ENCODE measurements around the gene PCBP3.
"Not testable (repeated sequence)": the region's sequence is repeated elsewhere in the genome, so short reads cannot be mapped to it uniquely, and the experiment has no call there.

PCBP3 gene

DNA sequence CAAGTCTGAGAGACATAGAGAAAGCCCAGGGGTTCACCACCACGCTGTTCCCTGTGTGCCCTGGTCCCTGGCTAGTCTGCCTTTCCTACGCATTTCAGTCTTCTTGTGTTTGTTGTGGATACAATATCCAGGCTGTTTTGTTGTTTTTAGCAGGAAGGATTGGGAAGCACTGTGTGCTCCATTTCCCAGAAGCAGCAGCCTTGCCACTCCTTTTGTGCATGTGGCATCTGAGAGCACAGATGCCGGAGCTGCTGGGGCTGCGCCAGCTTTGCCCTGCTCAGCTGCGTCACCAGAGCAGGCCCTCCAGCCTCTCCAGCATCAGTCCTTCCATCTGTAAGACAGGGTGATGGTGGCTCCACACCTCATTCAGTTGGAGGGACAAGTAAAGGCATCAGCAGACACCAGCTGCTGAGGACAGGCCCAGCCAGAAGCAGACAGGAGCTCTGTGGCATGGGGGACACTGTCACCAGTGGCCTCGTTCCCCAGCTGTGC, 243.6 kb downstream of the PCBP3 start:
- no peak for DNase-seq (ENCODE audit: extremely low read depth in 1 of 2, low read depth in 1 of 2)

DNA sequence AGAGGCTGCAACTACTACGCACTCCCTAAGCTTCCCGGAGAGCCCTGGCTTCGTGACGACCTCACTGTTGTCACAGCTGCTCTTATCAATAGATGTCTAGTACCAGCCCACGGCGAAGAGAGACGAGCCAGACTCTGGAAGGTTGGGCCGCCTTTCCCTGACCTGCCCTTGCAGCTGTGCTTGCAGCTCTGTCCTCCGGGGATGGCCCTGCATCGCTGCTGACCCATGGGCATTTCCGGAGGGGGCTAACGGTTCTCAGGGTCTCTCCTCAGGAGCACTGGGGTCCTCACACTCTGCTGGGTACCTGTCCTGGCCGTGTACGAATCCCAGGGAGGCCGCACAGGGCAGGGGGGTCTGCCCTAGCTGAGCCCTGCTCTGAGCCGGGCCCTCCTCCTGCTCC, 244.3 kb downstream of the PCBP3 start:
- DNase-seq (ENCODE audit: extremely low read depth in 1 of 2, low read depth in 1 of 2) = no peak

DNA sequence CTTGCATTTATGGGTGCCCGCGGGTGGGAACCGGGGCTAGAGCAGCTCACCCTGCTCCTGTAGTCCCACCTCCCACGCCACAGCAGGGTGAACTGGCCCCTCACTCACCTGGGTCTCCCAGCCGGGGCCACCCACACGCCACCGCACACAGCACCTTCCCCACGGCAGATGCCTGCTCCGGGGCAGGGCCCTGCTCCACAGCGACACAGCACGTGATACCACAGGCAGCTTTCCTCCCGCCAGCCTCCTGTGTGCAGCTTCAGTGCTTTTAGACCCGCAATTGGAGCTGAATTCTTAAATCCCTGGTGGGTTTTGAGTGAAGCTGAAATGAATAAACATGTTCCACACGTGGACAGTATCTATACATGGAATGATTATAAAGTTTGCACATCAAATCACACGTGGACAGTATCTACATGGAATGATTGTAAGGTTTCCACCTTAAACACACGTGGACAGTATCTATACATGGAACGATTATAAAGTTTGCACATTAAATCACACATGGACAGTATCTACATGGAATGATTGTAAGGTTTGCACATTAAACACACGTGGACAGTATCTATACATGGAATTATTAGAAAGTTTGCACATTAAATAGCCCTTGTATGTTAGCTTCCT, 245.0 kb downstream of the PCBP3 start:
- no peak for DNase-seq (ENCODE audit: extremely low read depth in 1 of 2, low read depth in 1 of 2)

DNA sequence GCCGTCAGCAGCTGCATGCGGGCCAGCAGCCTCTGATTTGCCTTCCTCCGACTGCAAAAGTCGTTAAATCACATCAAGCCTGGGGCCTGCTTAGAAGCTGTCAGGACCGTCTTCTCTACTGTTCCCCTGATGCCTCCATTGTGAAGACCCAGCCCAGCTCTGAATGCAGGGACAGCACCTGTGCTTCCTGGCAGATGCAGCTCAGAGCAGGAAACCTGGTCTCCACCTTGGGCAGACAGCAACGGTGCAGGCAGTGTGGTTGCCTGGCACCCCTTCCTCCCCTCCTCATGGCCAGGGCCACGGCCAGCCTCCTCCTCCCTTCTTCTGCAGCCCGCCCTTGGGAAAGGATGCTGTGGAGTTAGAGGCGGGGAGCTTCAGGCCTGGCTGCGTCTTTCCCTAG, 245.7 kb downstream of the PCBP3 start:
- DNase-seq (ENCODE audit: extremely low read depth in 1 of 2, low read depth in 1 of 2) = no peak

DNA sequence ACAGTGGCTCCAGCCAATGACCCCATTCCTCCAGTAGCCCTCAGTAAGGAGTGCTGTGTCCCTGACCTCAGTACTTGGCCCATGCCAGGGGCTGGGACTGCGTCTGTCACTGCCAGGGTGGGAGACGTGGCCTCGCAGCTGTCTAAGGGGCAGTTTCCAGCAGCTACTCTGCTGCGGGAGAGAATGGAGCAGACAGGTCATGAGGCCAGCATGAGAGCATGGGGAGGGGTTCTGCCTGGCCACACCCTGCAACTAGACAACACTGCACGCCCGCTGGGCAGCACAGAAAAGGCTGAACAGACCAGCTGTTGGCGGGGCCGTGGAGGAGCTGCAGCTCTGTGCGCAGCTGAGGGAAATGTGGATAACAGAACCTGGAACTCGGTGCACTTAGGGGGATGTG, 246.4 kb downstream of the PCBP3 start:
- no peak for DNase-seq (ENCODE audit: extremely low read depth in 1 of 2, low read depth in 1 of 2)

DNA sequence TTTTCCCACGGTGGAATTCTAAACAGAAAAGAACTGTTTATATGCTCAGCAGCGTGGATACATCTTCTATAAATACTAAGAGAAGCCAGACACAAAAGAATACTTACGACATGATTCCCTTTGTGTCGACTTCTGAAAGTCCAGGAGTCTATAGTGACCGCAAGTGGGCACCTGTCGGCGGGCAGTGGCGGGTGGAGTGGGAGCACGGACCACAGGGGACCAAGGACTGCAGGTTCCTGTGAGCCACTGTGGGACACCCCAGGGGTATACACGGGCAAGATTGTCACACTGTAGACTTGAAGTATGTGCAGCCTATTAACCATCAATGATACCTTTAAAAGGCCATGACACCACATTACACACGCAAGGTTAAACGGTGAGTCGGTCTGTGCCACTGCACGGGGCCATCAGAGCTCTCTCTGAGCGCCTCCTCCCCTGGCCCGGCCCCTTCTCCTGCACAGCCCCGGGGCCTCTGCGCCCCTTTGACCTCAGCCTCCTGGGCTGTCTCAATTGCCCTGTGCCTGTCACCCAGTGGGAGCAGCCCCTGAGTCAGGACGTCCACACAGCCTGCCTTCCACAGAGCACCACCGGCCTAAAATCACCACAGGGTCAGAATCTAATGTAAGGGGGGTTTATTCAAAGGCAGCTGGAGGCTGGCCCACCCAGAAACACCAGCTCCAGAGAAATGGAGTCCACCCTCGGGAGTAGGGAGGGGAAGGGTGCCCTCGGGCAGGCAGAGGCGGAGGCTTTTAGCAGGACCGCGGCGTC, 248.0 kb downstream of the PCBP3 start:
- DNase-seq (ENCODE audit: extremely low read depth in 1 of 2, low read depth in 1 of 2) = no peak

DNA sequence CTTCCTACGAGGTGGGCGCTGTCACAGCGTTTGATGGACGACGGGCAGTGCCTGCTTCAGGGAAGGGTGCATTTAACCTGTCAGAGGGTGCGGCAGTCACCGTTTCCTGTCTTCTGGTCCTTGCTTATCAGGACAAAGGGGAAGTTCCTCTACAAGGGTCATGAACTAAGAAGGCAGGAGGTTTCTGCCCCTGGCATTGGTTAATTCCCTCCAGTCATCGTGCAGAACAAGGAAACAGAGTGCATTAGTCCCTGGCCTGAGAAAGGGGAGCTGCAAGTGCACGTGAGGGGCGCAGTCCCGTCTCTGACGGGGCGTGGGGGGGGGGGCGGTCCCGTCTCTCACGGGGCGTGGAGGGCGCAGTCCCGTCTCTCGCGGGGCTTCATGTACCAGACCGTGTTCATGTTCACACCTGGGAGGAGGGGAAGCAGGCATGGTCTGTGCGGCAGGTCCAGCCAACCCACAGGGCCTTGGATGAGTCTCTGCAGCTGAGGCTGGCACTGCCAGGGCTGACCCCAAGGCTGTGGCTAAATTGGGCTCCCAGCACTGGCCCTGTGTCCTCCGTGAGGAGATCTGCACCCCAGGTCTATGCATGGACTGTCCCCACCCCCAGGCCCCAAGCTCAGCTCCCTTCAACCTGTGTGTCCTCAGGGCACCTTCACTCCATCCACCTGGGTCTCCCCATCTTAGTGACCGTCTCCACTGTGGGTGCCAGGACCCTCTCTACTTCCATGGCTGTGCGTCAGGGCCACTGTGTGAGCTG, 248.8 kb downstream of the PCBP3 start:
- no peak for DNase-seq (ENCODE audit: extremely low read depth in 1 of 2, low read depth in 1 of 2)

DNA sequence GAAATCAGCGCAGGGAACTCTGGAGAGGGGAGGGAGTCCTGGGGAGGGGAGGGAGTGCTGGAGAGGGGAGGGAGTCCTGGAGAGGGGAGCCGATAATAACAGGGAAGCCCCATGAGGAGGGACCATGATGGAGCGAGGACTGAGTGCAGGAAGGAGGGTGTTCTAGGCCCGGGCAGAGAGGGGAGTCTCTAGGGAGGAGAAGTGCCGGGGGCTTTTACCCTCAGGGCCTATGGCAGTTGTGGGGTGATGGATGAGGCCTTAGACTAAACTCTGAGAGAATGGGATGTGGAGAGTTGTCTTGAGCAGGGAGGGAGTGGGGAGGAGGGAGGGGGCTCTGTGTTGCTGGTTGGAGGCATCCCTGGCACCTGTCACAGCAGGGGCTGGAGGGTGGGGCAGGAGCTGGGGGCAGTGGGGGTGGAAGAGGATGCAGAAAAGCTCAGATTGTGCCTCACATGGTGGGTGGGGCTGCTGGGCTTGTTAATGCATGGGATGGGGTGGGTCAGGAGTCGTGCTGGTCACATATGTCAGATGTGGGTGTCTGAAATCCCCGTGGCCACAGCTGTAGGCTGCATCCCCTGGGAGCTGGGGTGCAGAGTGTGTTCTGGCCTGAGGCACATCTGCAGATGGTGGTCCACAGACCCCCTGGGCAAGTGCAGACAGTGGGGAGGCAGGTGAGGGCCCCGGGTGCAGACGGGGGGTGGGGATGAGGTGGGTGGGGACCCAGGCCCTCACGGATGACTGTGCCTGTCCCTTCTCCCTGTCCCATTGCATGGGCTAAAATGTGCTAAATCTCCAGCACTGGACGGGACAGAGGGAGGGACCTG, 249.6 kb downstream of the PCBP3 start:
- DNase-seq (ENCODE audit: extremely low read depth in 1 of 2, low read depth in 1 of 2) = no peak

DNA sequence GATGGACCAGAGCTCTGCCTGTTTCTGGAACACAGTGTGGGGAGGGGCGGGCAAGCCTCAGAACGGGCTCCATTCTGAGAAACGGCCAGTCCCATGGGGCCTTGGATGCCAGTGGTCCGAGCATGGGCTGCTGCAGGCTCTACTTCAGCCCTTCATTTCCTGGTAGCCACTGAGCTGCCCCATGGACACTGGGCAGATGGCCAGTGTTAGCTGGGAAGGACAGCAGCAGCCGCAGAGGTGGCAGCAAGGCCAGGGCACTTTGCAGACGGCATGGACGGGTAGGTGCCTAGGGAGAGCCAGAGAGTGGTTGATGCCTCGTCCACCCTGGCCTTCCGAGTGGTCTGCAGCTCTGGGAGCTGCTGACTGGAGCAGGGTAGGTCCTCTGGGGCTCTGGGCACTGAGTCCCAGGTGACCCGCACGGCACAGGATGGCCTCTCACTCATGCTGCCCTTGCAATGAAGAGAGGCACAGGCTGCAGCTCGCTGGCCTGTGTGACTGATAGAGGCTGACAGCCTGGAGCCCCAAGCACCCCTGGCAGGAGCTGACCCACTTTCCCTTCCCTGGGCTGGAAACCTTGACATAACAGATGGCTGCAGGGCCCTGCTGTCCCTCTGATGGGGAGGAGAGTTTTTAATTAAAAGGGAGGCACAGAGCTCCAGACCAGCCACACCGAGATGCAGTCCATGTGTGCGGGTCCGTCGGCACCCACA, 250.4 kb downstream of the PCBP3 start:
- no peak for DNase-seq (ENCODE audit: extremely low read depth in 1 of 2, low read depth in 1 of 2)

DNA sequence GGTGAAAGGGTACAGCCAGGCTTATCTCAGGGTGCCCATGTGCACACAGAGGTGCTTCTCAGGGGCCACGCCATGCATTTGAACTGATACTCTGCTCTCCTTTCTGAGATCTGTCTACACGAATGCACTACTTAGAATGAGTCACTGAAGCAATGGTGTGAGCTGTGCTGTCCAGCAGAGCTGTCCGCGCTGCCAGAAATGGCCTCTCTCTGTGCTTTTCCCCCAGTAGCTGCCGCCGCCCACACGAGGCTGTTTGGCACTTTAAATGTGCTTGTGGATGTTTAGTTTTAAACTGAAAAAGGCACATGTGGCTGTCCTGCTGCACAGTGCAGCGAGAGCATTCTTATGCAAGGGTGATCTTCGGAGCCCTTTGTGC, 250.9 kb downstream of the PCBP3 start:
- no peak for DNase-seq (ENCODE audit: extremely low read depth in 1 of 2, low read depth in 1 of 2)

DNA sequence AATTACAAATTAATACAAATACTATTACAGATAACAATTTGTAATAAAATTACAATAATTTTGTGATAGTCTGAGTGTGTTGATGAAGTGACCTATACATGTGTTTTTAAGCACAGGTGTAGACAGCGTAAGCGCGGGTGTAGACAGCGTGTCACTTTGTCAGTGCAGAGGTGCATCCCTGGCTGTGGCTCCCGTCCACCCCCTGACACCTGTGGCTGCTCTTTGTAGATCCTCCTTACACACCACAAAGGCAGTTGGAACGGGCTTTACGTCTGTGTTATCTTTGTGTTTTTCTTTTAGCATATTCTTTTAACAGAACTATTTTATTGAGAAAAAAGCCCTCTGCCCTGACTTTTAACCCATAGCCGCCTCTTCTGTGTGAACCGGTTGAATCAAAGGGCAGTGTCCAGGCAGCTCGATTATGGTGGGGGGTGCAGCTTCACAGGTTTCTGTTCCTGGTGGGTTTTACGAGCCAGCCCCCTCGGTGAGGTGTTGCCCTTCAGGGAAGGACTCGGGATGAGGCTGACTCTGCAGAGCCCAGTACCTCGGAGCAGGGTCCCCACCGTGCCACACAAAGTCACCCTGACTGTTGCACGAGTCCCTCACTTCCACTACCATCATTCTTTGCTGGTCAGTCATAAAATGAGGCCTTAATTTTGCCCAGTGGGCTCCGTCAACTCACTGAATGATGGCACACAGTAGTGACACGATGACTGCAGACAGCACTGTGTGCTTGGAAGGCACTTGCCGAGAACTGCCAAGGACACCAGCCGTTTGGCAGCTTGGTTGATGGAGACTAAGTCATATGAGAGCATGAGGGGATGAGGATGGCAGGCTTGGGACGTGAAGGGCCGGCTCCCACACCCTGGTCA, 251.6 kb downstream of the PCBP3 start:
- DNase-seq (ENCODE audit: extremely low read depth in 1 of 2, low read depth in 1 of 2) = no peak

DNA sequence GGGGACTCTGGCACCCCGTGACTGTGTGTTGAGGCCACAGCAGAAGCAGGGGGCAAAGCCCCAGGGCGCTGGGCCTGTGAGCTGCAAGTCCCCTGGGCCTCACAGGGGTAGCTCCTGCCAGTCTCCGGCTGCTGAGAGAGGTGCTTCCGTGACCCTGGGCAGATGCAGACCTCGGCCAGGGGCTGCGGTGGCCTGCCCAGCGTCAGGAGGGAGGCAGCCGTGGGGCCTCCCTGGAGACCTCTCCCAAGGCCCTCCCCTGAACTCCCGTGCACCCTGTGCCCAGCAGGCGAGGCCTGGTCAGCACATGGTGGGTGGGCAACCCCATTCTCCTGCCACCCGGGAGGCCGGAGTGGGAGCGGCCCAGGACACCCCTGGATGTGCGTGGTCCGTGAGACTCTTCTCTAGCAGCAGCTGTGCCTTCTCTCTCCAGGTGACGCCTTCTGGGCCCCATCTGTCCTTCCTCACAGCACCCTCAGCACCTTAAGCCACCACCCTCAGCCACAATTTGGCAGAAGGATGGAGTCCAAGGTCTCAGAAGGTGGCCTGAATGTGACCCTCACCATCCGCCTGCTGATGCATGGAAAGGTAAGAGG, 252.3 kb downstream of the PCBP3 start:
- DNase-seq (ENCODE audit: extremely low read depth in 1 of 2, low read depth in 1 of 2) = no peak

DNA sequence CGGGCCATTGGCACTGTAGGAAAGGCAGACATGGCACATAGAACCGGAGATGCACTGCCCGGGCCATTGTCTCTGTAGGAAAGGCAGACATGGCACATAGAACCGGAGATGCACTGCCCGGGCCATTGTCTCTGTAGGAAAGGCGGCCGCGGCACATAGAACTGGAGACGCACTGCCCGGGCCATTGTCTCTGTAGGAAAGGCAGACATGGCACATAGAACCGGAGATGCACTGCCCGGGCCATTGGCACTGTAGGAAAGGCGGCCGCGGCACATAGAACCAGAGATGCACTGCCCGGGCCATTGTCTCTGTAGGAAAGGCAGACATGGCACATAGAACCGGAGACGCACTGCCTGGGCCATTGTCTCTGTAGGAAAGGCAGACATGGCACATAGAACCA, 252.9 kb downstream of the PCBP3 start:
- DNase-seq (ENCODE audit: extremely low read depth in 1 of 2, low read depth in 1 of 2) = not testable (repeated sequence)

DNA sequence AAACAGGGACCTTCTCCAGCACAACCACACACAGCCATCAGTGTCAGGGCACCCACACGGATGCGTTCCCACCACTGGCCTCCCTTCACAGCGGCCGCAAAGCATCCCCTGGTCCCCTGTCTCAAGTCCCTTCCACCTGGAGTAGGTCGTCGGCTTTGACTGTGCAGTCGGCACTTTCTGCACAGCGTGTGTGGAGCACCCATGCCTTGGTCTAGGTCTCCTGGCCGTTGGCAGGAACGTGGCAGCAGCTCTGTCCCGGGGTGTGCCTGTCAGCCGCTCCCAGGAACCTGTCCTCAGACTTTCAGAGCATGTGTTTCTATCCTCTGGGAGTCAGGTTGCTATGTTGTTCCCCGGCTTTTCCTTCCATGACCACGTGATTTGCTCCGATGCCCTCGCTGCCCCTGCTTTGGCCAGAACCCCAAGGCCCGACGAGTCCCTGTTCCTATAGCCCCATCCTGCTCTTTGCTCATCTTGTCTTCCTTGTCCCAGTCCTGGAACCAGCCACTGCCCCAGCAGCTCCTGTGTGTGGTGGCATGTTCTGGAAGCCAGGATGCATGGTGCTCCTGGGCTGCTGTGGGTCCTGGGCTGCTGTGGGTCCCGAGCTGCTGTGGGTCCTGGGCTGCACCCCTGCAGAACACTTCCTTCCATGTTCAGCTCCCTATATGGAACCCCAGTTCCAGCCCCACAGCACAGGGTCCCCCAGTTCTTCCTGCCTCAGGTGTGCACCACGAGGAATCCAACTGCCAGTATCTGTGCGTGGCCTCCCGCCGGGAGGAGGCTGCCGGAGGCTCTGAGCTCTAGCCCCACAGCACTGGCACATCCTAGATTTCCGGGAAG, 253.9 kb downstream of the PCBP3 start:
- DNase-seq (ENCODE audit: extremely low read depth in 1 of 2, low read depth in 1 of 2) = no peak

DNA sequence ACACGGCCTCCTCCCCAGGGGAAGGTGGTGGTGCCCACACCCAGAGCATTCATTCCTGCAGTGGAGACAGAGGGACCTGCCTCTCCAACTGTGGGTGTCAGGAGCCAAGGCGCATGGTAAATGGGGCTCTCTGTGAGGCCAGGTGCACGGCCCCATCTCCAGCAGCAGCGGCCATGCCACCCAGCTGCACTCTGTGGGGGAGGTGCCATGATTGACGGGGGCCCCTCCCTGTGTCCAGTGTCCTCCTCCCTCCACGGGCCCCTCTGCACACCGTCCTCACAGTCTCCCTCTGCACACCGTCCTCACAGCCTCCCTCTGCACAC, 254.5 kb downstream of the PCBP3 start:
- no peak for DNase-seq (ENCODE audit: extremely low read depth in 1 of 2, low read depth in 1 of 2)

DNA sequence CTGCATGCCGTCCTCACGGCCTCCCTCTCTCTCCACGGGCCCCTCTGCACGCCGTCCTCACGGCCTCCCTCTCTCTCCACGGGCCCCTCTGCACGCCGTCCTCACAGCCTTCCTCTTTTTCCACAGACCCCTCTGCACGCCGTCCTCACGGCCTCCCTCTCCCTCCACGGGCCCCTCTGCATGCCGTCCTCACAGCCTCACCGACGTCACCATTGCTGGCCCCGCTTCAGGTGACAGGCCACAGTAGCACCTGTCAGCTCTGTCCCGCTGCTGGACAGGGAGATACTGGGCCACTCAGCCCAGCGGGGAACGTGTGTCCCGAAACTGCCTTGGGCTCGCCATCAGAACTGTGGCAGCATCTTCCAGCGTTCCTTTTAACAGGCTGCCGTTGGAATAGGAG, 255.3 kb downstream of the PCBP3 start:
- DNase-seq (ENCODE audit: extremely low read depth in 1 of 2, low read depth in 1 of 2) = no peak

DNA sequence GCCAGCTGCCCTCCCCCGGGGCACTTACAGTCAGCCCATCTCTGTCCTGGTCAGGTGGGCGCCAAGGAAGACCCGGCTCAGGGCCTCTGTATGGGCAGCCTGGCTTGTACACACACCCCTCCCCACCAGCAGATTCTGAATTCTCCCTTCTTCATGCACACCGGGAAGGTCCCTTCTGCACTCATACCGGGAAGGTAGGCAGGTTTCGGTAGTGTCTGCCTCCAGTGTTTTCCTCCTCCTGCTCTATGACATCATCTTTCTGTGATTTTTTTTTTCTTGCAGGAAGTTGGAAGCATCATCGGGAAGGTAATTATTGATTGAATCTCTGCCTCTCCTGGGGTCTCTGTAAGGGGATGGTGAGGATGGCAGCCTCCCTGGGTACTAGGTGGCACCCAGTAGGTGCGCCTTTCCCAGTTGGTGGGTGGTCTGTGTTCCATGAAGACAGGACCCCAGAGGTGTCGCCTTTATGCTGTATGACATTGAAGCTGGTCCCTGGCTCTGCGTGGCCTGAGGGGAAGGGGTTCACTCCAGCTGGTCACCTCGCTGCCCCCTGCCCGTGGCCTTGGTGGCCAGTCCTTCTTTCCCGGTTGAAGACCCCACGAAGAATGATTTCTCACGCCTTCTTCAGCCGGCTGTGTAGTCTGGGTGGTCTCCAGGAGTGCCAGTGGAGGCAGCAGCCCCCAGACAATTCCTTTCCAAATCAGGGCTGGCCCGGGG, 255.9 kb downstream of the PCBP3 start:
- no peak for DNase-seq (ENCODE audit: extremely low read depth in 1 of 2, low read depth in 1 of 2)
